HG03064 (cell line): ENCODE data around the gene SH3PXD2A.
"Not testable (repeated sequence)": the region's sequence is repeated elsewhere in the genome, so short reads cannot be mapped to it uniquely, and the experiment has no call there.

Source experiments
- ATAC-seq: cut with Tn5 transposase; IDR thresholded peaks from one replicate; pipeline ENCODE4 v1.9.1; 2021; ENCODE audit warnings: low read depth; ENCODE audit not compliant: unreplicated experiment

The SH3PXD2A gene

DNA sequence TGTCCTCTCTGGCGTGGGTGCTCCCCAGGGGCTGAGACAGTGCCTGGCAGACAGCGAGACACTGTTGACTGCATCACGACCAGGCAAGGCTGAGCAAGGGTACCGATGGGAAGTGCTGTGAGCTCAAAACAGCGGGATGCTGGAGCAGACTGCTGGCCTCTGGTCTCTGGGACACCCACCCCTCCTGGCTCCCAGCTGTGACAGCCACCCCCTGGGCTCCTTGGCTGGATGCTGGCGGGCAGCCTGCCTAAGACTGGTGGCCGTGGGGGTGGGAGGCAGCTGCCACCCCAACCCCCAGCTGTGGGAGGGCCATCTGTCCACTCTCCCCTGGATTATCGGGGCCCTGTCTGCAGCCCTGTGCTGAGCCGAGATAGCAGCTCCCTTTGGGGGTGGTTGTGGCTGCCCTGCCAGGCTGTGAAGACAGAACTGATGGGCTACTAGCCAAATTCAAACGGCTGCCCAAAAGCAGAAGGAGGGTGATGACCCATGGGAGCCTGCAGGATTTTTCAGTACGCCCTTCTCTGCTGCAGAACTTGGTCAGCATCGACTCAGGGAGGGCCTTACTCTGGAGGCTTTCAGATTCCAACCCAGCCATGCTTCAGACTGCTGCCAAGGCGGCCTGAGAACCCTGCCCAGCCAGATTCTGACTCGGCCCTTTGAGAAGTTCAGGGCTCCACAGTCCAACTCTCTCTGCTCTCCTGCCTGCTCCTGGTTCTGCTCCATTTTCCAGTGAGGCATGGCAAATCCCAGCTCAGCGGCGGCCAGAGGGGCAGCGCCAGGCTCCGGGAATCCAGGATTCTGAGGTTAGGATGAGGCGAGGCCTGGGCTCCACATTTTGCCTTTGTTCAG is 236.6 kb downstream of the SH3PXD2A start:
- ATAC-seq = no peak

DNA sequence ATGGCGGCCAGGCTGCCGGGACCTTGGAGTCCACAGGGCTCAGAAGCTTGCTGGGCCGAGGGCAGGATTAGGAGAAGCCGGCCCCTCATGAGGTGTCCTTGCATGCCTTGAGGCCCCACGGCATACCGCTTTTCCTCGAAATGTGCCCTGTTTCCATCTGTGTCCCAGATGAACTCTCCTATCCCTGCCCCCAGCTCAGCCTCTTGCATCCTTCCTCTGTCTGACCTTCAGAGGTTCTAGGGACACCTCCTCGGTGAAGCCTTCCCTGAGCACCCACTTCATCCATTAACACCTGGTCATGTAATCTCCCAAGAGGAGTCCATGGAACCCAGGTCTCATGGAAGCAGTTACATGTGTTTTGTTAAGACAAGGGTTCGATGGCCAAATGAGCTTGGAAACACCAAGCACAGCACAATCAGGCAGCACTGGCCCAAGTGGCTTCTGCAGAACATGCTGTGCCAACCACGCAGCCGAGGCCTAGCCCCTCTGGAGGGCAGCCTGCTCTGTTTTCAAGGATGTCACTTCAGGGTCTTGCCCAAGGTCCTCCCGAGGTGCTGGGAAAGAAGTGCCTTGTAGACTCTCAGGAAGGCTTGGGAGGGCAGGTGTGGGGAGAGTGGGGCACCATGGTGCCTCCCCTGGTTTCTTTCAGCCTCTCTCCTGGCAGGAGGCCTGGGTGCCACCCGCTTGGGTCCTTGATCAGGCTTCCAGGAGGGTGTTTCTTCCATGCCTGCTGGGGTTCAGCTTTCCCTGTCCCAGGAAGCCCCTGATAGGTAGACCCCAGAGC is 237.6 kb downstream of the SH3PXD2A start:
- ATAC-seq = no peak

DNA sequence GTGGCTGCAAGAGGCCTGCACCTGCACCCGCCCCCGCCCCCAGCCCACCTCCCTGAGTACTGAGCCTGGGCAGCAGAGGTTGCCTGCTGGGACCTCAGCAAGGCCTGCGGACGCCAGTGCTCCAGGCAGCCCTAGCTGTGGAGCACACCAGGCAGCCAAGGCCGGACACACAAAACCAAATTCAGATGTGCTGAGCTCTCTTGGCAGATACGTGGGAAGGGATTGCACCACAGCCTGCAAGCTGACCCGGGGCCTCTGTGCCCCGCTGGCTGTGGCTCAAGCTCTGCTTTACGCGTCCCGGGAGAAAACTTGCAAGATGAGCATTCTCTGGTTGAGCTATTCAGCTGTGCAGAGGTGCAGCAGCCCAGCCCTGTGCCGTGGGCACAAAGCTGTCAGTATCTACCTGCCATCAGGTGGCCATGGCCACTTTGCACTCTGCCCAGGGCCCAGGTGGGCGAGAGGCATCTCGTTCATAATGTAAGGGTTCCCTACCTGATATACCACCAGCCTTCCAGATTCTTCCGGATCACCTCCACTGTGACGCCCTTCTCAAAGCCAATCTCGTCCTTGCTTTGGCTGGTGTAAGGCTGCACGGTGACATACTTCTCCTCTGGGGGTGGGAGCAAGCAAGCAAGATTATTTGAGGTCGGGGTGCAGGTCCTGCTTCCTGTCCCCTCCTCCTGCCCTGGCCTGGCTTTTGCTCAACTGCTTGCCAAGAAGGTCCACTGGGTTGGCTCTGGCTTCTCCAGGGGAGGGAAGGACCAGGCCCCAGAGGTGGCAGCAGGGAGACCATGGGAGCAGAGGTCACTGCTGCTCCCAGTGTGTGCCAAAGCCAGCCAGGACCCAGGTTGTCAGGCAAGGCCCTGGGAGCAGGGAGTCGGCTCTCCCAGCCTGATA is 238.4 kb downstream of the SH3PXD2A start:
- no peak for ATAC-seq

DNA sequence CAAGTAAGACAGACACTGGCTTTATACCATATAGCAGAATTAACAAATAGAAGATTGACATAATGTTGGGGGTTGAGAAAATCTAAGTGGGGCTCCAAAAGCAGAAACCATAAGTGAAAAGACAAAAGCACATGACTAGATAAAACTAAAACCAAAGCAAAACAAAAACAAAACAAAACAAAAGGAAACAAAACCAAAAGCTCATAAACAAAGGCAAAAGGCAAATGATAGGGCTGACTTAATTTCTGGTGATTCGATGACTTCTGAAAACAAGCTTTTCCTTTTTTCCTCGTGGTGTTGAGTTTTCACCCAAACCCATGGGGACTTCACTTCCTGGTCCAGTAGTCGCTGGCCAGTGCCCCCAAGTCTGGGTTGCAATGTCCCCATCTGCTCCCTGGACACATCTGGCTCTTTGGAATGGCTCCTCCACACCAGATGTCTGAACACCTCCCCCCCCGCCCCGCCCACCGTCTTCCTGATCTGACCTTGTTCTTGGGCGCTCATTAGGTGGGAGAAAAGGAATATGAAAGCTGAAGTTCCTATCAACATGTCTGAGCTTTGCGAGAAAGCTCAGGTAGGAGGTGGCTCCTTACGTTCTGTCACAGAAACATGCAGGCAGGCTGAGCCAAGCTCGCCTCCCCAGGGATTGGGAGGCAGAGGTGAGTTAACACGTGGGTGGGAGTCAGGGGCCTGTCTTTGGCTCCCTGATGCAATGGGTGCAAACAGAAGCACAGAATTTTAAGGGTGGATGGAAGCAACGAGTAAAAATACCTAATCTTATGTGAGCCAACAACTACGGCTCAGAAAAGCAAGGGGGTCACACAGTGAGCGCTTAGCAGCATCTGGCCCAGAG is 240.8 kb downstream of the SH3PXD2A start:
- ATAC-seq = no peak

DNA sequence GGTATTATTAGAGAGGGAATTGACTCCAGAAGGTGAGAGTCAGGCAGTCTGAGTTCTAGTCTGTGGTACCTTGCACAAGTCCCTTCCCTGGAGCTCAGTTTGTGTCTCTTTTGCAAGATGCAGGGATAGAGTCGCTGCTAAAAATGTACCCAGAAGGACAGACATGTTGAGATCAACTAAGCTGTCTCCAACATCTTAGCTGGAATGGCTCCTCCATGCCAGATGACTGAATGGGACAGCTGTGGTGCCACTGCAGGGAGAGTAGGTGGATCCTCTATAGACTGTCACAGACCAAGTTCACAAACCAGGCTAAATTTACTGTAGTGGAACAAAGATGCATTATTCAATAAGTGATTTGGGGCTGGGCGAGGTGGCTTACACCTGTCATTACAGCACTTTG is 241.8 kb downstream of the SH3PXD2A start:
- ATAC-seq = no peak

DNA sequence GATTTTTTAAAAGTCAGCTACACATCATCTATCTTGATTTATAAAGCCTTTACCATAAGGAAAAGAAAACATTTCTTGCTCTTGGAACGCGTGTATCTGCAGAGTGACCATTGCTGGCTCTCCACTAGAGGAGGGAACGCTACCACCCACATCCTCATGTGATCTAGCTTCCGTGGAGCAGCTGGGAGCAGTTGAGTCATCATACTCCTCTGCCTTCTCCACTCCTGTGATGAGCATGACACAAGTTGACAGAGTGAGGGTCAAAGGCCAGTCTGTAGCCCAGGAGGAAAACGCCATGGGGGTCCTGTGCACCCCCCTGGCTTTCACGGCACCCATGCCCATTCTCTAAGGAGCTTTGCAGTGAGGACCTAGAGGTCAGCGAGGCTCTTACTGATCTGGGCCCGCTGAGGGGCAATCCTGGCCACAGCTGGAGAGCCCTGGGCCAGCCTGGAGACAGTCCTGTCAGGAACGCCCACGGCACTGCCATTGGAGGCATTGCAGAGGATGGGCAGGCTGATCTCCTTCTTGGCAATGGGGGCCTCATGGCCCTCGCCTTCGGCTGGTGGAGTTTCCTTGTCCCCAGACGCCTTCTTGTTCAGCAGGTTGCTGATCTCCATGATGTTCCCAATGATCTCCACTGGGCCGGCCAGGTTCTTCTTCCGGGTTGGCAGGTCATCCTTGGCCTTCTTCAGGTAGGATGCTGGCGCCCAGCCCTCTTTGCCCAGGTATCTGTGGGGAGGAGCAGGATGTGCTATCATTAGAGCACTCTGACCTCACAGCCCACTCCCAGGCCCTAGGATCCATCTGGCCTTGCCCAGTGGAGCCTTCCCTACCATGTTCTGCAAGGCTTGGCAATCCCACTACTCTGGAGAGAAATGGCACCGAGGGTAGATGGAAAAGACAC is 242.7 kb downstream of the SH3PXD2A start:
- no peak for ATAC-seq

DNA sequence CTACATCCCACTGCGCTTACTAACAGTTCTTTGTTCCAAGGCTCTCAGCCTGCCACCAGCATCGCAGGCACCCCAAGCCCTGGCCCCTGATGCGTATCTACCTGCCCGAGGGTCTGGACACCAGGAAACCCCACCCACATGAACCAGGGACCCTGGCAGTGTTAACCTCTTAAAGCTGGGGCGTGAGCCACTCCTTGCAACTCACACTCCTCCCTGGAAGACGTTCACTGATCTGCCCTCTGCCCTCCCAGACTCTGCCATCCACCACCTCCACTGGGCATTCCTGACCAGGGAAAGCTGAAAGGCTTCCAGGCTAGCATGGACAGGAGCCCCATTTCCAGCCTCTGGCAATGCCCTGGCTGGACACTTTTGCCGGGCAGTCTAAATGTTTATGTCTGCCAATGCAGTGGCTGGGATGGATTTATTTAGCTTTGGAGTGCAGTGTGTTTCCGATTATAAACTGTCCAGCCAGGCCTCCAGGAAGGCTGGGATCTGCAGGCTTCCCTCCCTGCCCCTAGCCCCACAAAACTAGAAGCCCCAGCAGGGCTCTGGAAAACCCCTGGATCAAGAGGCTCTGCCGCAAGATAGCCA is 244.4 kb downstream of the SH3PXD2A start:
- no peak for ATAC-seq

DNA sequence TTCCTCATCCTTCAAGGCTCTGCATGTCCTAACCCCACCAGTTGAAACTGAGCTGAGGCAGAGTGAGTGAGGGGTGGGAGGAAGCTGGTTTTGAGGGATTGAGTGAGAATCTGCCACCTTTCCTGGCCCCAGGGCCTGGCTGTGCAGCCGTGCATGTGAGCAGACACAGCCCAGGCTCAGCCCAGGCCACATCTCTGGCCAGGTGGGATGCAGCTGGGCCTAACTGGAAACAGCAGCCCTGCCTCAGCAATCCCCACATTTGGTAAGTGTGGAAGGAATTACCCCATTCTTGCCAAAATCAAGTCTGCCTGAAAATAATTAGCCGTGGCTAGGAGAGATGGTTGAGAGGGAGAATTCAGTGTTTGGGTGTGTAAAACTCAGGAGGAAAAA is 245.3 kb downstream of the SH3PXD2A start:
- no peak for ATAC-seq

DNA sequence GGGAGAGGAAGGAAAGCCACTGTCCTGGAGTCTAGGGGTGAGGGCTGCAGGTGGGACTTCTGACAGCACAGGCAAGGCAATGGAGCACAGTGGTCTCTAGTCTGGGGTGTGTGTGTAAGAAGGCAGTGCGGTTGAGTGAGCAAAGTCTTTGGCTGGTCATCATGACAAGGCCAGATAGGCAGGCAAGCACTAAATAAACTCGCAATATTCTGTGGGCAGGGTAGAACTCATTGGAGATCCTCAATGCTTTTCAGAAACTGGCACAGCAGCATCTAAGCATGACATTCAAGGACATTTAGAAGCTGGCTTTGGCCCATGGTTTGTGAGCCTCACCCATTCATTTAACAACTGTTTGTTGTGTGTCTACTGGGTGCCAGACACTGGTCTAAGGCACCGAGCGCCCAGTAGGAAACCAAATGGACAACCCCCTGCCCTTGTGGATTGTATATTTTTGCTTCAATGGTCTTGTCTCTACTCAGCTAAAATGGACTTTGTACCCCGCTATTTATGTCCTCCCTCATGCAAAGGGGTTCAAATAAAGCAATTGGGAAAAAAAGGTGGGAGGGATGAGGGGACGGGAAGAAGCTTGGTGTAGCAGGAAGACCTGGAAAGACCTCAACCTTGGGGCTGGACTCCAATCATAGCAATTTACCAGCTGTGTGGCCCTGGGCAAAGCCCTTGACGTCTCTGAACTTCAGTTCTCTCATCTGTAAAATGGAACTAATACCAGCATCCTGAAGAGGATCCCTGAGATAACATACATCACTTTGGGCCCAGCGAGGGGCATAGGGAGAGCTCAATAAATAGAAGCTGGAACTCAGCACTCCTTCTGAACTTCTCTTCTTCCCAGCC is 245.9 kb downstream of the SH3PXD2A start:
- no peak for ATAC-seq

DNA sequence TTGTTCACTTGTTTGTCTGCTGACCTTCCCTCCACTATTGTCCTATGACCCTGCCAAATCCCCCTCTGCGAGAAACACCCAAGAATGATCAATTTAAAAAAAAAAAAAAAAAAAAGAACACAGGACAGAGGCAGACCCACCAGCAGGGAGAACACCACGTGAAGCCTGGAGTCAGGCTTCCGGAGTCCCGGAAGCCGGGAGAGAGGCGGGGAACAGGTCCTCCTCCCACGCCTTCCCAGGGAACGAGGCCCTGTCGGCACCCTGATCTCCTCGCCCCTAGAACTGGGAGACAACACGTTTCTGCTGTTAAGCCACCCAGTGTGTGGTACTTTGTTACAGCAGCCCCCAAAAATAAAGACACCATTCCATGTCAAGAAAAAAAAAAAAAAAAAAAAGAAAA is 247.3 kb downstream of the SH3PXD2A start:
- not testable (repeated sequence) for ATAC-seq

DNA sequence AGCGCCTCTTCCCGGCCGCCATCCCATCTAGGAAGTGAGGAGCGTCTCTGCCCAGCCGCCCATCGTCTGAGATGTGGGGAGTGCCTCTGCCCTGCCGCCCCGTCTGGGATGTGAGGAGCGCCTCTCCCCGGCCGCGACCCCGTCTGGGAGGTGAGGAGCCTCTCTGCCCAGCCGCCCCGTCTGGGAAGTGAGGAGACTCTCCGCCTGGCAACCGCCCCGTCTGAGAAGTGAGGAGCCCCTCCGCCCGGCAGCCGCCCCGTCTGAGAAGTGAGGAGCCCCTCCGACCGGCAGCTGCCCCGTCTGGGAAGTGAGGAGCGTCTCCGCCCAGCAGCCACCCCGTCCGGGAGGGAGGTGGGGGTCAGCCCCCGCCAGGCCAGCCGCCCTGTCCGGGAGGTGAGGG is 248.3 kb downstream of the SH3PXD2A start:
- ATAC-seq = not testable (repeated sequence)

DNA sequence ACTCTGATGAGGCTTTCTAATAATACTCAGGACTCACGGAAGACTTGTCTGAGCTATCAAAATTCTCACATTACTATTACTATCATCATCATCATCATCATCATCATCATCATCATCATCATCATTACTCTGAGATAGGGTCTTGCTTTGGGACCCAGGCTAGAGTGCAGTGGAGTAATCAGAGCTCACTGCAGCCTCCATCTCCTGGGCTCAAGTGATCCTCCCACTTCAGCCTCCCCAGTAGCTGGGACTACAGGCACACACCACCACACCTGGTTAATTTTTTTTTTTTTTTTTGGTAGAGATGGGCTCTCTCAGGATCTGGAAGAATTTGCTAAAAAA is 249.3 kb downstream of the SH3PXD2A start:
- ATAC-seq = not testable (repeated sequence)

DNA sequence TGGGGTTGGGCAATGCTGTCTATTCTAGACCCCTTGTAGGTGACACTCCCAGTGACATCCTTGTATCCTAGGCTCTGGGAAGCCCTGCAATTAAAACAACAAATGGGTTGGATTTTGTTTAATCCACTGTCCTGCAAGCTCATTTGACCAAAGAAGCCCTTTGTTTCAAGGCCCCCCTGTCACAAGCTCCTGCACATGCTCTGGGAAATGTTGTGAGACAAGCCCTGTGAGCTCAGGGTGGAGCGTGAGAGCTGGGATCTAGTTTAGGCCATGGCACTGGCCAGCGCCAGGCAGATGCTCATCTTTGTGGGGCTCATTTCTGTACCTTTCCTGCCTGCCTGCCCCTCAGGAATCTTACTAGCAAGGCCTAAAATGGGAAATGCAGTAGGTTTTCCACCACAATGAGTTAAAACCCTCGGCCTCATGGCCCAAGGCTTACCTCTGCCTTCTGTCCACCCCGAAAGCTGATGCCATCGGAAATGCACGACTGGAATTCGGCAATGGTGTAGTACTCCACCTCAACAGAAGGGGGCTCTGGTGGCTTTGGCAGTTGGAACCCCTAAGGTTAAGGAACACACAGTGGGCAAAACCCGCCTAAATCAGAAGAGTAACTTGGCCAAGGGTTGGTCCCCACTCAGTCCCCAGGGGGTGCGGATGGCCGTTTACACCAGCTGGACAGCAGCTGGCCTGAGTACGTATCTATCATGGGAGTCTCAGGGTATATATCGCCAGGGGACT is 249.8 kb downstream of the SH3PXD2A start:
- ATAC-seq = no peak

DNA sequence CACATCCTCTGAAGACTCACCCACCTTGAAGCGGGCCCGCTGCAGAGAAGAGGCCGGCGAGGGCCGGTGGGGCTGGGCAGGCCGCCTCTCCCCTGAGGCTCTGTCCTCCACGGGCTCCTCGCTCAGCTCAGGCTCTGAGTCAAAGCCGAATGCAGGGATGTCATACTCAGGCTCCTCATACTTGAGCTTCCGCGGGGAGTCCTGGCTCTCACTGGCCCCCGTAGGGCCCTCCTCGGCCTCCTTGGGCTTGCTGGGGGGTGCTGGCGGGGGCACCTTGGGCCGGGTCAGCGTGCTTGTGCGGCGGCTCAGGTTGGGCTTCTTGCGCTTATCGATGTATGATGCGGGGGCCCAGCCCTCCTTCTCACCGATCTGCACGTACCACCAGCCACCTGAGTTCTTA is 252.0 kb downstream of the SH3PXD2A start:
- ATAC-seq = no peak

DNA sequence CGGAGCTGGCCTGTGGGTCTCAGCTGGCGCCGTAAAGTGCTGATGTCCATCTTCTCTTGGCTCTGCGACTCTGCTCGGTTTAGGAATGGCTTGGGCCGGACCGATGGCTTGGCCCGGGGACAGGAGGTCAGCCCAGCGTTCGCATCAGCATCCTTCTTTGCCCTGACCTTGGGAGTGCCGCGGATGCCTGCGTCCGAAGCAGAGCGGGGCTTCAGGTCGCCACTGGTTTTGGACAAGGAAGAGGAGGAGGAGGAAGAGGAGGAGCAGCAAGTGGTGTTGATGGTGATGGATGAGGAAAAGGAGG is 252.6 kb downstream of the SH3PXD2A start:
- no peak for ATAC-seq

DNA sequence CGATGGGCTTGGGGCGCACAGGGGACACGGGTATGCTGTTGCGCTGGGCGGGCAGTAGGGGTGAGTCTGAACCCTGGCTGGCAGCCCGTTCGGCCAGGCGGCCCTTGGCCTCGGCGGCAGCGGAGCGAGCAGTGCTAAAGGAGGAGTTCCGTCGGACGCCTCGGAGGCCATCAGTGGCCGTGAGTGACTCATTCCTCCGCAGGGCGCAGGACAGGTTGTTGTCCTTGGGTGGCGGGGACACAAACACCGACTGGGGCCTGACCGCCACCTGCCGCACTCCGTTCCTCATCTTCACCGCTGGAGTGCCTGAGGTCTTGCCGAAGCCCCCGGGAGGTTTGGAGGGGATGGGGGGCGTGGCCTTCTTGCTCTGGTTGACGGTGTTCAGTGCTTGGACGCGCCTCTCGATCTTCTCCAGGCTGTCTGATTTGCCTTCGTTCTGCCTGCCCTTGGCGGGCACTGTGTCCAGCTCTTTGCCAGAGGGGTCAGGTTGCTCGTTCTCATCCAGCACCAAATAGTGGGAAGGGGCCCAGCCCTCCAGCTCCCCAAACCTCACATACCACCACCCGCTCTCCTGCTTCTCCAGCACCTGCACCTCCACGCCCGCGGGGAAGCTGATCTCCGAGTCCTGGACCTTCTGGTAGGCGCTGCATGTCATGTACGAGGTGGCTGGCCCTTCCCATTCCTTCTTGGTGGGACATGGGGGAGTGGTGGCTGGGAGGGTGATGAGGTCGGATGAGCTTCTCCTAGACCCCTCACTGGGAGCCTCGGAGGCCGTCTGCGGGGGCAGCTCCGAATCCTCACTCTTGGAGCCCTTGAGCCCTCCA is 253.1 kb downstream of the SH3PXD2A start:
- no peak for ATAC-seq
